GM23338 (cell line): ENCODE measurements around the gene EXOC3L2. TPM values are rescaled to one million over a fixed set of nuclear protein-coding genes. Genes with fewer than 3 reads are reported as not detected.

Source experiments
- ATAC-seq: fragments of 200-7000 bp; cut with Tn5 transposase; 3 replicates; pipeline ENCODE4 v1.9.1; 2020
- DNase-seq: peaks from one replicate; pipeline ENCODE4 v3.0.0-alpha.2; 2015; ENCODE audit warnings: low spot score
- H2AFZ ChIP-seq: fragments of 200-600 bp; sonication (generic); 2 replicates; pipeline ENCODE4 v1.8.0; 2016; ENCODE audit warnings: antibody characterized with exemption, mild to moderate bottlenecking, moderate library complexity
- H3F3A ChIP-seq: fragments of 200-600 bp; sonication (generic); replicated peaks from 2 replicates; pipeline ENCODE4 v1.8.0; 2017; ENCODE audit warnings: antibody characterized with exemption, mixed run types, low read depth
- H3K27ac ChIP-seq: fragments of 200-600 bp; sonication (generic); 2 replicates; pipeline ENCODE4 v1.6.1; 2016; ENCODE audit warnings: low read depth
- H3K27me3 ChIP-seq: fragments of 200-600 bp; sonication (generic); 2 replicates; pipeline ENCODE4 v1.8.0; 2016; ENCODE audit warnings: mild to moderate bottlenecking, mixed run types, moderate library complexity; ENCODE audit not compliant: insufficient read depth
- H3K36me3 ChIP-seq: fragments of 200-600 bp; sonication (generic); 2 replicates; pipeline ENCODE4 v1.8.0; 2016; ENCODE audit warnings: mild to moderate bottlenecking; ENCODE audit not compliant: insufficient read depth
- H3K4me1 ChIP-seq: fragments of 200-600 bp; sonication (generic); 2 replicates; pipeline ENCODE4 v1.8.0; 2016; ENCODE audit warnings: mild to moderate bottlenecking, moderate library complexity; ENCODE audit not compliant: insufficient read depth
- H3K4me2 ChIP-seq: fragments of 200-600 bp; sonication (generic); 2 replicates; pipeline ENCODE4 v1.7.1; 2017; ENCODE audit warnings: mixed run types
- H3K4me3 ChIP-seq: fragments of 200-600 bp; sonication (generic); 2 replicates; pipeline ENCODE4 v1.6.1; 2016; ENCODE audit warnings: mixed run types
- H3K79me2 ChIP-seq: fragments of 200-600 bp; sonication (generic); replicated peaks from 2 replicates; pipeline ENCODE4 v1.8.0; 2017; ENCODE audit warnings: mild to moderate bottlenecking; ENCODE audit not compliant: insufficient read depth
- H3K9me2 ChIP-seq: fragments of 200-600 bp; sonication (generic); 2 replicates; pipeline ENCODE4 v1.8.0; 2017; ENCODE audit not compliant: insufficient read depth
- H4K20me1 ChIP-seq: fragments of 200-600 bp; sonication (generic); replicated peaks from 2 replicates; pipeline ENCODE4 v1.8.0; 2017; ENCODE audit warnings: mild to moderate bottlenecking; ENCODE audit not compliant: insufficient read depth
- H3K27ac Mint-ChIP-seq: 2 replicates; pipeline ENCODE4 v1.8.0; 2020; ENCODE audit warnings: inconsistent platforms, mild to moderate bottlenecking, moderate library complexity, mixed read lengths
- H3K27me3 Mint-ChIP-seq: 3 replicates; pipeline ENCODE4 v1.8.0; 2022; ENCODE audit warnings: low read depth, mild to moderate bottlenecking, moderate library complexity, mixed read lengths, inconsistent platforms; ENCODE audit not compliant: insufficient read depth, poor library complexity
- H3K36me3 Mint-ChIP-seq: 3 replicates; pipeline ENCODE4 v1.8.0; 2021; ENCODE audit warnings: low read depth, mild to moderate bottlenecking, inconsistent platforms, moderate library complexity, mixed read lengths
- H3K4me1 Mint-ChIP-seq: 3 replicates; pipeline ENCODE4 v1.8.0; 2020; ENCODE audit warnings: mild to moderate bottlenecking, inconsistent platforms, mixed read lengths
- H3K4me3 Mint-ChIP-seq: 3 replicates; pipeline ENCODE4 v1.8.0; 2021; ENCODE audit warnings: moderate library complexity, mild to moderate bottlenecking, inconsistent platforms, mixed read lengths
- H3K9me3 Mint-ChIP-seq: 3 replicates; pipeline ENCODE4 v1.8.0; 2020; ENCODE audit warnings: moderate library complexity, mild to moderate bottlenecking, inconsistent platforms, mixed read lengths
- CREB1 ChIP-seq: fragments of 250-450 bp; sonication (Bioruptor Pico); IDR thresholded peaks from 2 replicates; pipeline ENCODE4 v1.5.0; 2020; ENCODE audit warnings: low read depth, mild to moderate bottlenecking, moderate library complexity
- CTCF ChIP-seq, 2 experiments: fragments of 200-600 bp in 1 of 2; sonication (generic) in 1 of 2; conservative IDR thresholded peaks; 2 replicates each; pipeline versions ENCODE4 v1.5.1 to v1.6.1; 2016 to 2017; ENCODE audit warnings: antibody characterized with exemption in 2 of 2, low read depth in 2 of 2, mild to moderate bottlenecking in 2 of 2, moderate library complexity in 1 of 2
- JUNB ChIP-seq: IDR thresholded peaks from one replicate; pipeline ENCODE4 v1.6.1; 2016; ENCODE audit warnings: antibody characterized with exemption; ENCODE audit not compliant: unreplicated experiment
- ZNF114 ChIP-seq: fragments of 250-450 bp; sonication (Bioruptor Pico); IDR thresholded peaks from 2 replicates; pipeline ENCODE4 v1.5.0; 2020; ENCODE audit warnings: mild to moderate bottlenecking, moderate library complexity
- ZNF462 ChIP-seq: fragments of 250-450 bp; sonication (Bioruptor Pico); IDR thresholded peaks from 2 replicates; pipeline ENCODE4 v1.5.0; 2020; ENCODE audit warnings: mild to moderate bottlenecking, moderate library complexity
- polyA plus RNA-seq: library from polyadenylated mRNA; unstranded; fragments of >200 nt; fragmentation: Nextera tagmentation; extraction: Ambion mirVana; gene quantifications from 2 replicates; pipeline ENCODE4 v1.2.1, GENCODE V29; 2016
- total RNA-seq: library from RNA; depleted of rRNA; stranded (reverse); fragments of >200 nt; shearing (Covaris generic); gene quantifications from 2 replicates; pipeline ENCODE4 v1.2.3, GENCODE V29; 2014

The EXOC3L2 gene
- total and polyA plus RNA-seq, 2 experiments from 2014 or later = 2.8 to 3.2 TPM

DNA sequence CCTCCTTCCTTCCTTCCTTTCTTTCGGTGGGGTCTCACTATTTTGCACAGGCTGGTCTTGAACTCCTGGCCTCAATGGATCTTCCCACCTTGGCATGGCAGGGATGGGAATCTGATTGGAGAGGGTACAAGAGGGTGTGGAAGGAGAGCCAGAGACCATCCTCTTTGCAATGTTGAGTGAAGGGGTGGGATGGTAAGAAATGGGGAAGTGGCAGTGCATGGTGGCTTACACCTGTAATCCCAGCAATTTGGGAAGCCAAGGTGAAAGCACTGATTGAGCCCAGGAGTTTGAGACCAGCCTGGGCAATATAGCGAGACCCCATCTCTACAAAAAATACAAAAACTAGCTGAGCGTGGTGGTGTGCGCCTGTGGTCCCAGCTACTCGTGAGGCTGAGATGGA, 61.1 kb downstream of the EXOC3L2 start:
- no peak for ATAC-seq
- Mint-ChIP-seq H3K27ac (no peak overlapping the region), H3K9me3 (no peaks in the 10 kb centered on the region), H3K4me1 (peaks cover 2% of the 10 kb centered on the region; the same call in 2 of the 3 replicates), H3K27me3 (peaks cover 18% of the 10 kb centered on the region), H3K4me3 (no peak overlapping the region), H3K36me3 (0 out of 3 replicates have a peak, but pooled peaks cover 3% of the 10 kb centered on the region)
- no peak for TF ChIP-seq CTCF (conservative IDR thresholded peaks at IDR 0.05; ENCODE audit: low read depth in 2 of 2)
- TF ChIP-seq ZNF462 (CRISPR knock-in tag) = no peak
- no peak for TF ChIP-seq JUNB
- TF ChIP-seq CREB1 (CRISPR knock-in tag) = no peak
- TF ChIP-seq ZNF114 (CRISPR knock-in tag) = no peak
- Histone ChIP-seq H3F3A (no peaks in the 10 kb centered on the region), H4K20me1 (no peaks in the 10 kb centered on the region), H3K79me2 (peaks cover 9% of the 10 kb centered on the region), H3K4me3 (no peak overlapping the region), H3K4me1 (peaks cover 3% of the 10 kb centered on the region; the same call in 1 of the 2 replicates), H3K36me3 (no peaks in the 10 kb centered on the region), H2AFZ (no peak overlapping the region), H3K9me2 (no peaks in the 10 kb centered on the region), H3K27me3 (peaks cover 6% of the 10 kb centered on the region; the same call in 1 of the 2 replicates), H3K27ac (no peak overlapping the region), H3K4me2 (no peak overlapping the region)
- DNase-seq = no peak
